Mesendoderm (in vitro differentiated cells): ENCODE measurements around the gene CLDN9.

Experiments used
- DNase-seq: peaks from one replicate; pipeline ENCODE4 v3.0.0; 2013
- H2AK5ac ChIP-seq: 2 replicates; pipeline ENCODE4 v1.6.1; 2013; ENCODE audit warnings: low read length, inconsistent platforms
- H2BK120ac ChIP-seq: 2 replicates; pipeline ENCODE4 v1.6.1; 2013; ENCODE audit warnings: low read depth, mild to moderate bottlenecking, low read length, moderate library complexity, mixed read lengths
- H2BK15ac ChIP-seq: replicated peaks from 2 replicates; pipeline ENCODE4 v1.6.1; 2013; ENCODE audit warnings: low read depth, mild to moderate bottlenecking, moderate library complexity
- H2BK5ac ChIP-seq: 2 replicates; pipeline ENCODE4 v1.6.1; 2013; ENCODE audit warnings: low read length, inconsistent platforms
- H3K18ac ChIP-seq: 2 replicates; pipeline ENCODE4 v1.6.1; 2013; ENCODE audit warnings: mild to moderate bottlenecking, low read length, mixed read lengths
- H3K23ac ChIP-seq: one replicate; pipeline ENCODE4 v1.6.1; 2013; ENCODE audit warnings: low read length
- H3K27ac ChIP-seq: 2 replicates; pipeline ENCODE4 v1.5.1; 2013; ENCODE audit warnings: low read depth, mild to moderate bottlenecking, inconsistent platforms, low read length, moderate library complexity
- H3K27me3 ChIP-seq: 2 replicates; pipeline ENCODE4 v1.6.1; 2013; ENCODE audit warnings: low read length, control low read depth, mild to moderate bottlenecking, inconsistent platforms; ENCODE audit not compliant: insufficient read depth, poor library complexity
- H3K36me3 ChIP-seq: 2 replicates; pipeline ENCODE4 v1.6.1; 2013; ENCODE audit warnings: low read length, inconsistent platforms; ENCODE audit not compliant: control insufficient read depth, insufficient read depth
- H3K4ac ChIP-seq: one replicate; pipeline ENCODE4 v1.6.1; 2013; ENCODE audit warnings: low read depth, mild to moderate bottlenecking, low read length, moderate library complexity
- H3K4me1 ChIP-seq: 2 replicates; pipeline ENCODE4 v1.6.1; 2013; ENCODE audit warnings: low read depth, low read length, inconsistent platforms; ENCODE audit not compliant: control insufficient read depth
- H3K4me2 ChIP-seq: 2 replicates; pipeline ENCODE4 v1.6.1; 2013; ENCODE audit warnings: low read length
- H3K4me3 ChIP-seq: 2 replicates; pipeline ENCODE4 v1.5.1; 2013; ENCODE audit warnings: mild to moderate bottlenecking, low read length
- H3K56ac ChIP-seq: one replicate; pipeline ENCODE4 v1.6.1; 2013; ENCODE audit warnings: low read length
- H3K79me1 ChIP-seq: 2 replicates; pipeline ENCODE4 v1.6.1; 2013; ENCODE audit warnings: low read length, inconsistent platforms
- H3K79me2 ChIP-seq: 2 replicates; pipeline ENCODE4 v1.6.1; 2013; ENCODE audit warnings: mild to moderate bottlenecking, low read length; ENCODE audit not compliant: control insufficient read depth, insufficient read depth
- H3K9ac ChIP-seq: 2 replicates; pipeline ENCODE4 v1.6.1; 2013; ENCODE audit warnings: low read length, inconsistent platforms
- H4K5ac ChIP-seq: one replicate; pipeline ENCODE4 v1.6.1; 2013; ENCODE audit warnings: low read length
- H4K8ac ChIP-seq: one replicate; pipeline ENCODE4 v1.6.1; 2013; ENCODE audit warnings: low read depth, mild to moderate bottlenecking, control low read depth, low read length, moderate library complexity
- WGBS: extraction: QIAGEN DNeasy Blood & Tissue Kit; methylation state at CpG from one replicate; pipeline ENCODE4 v1.1.7; 2013; ENCODE audit warnings: low lambda C conversion rate, missing lambda C conversion rate; ENCODE audit not compliant: insufficient coverage; ENCODE audit errors: extremely low coverage; 5-methylcytosine and 5-hydroxymethylcytosine counted together

The CLDN9 gene

DNA sequence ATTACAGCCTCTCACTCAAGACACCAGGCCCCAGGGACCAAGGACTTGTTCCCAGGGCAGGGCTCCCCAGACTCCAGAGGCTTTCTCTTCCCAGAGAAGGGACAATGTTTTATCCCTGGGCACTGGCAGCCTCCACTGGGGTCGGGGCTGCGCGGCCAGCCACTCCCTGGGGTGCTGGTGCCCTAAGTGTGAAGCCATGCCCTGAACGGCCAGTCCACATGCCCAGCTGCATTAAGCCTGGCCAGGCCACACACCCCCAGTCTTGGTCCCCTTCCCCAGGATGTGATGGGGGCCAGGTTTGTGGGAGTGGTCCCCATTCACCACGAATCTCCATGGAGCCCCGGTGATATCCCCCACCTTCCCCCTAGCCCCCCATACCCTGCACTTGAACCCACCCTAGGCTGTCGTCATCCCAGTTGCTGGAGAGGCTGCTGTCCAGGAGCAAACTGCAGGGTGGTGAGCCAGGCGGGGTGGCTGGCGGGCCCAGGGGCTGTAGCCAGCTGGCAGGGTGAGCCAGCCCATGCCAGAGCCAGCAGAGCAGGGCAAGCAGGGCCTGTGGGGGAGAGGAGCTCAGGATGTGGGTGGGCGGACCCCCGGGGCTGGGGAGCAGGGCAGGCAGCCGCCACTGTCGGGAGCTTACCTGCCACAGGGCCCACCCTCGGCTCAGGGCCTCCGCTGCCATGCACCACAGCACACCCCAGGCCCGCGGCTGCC, 39.0 kb upstream of the CLDN9 start:
- Histone ChIP-seq H4K5ac (no peak overlapping the region), H3K18ac (no peak overlapping the region), H2BK5ac (no peak overlapping the region), H3K4me2 (no peak overlapping the region), H3K23ac (no peak overlapping the region), H3K4me3 (no peak overlapping the region), H2AK5ac (no peak overlapping the region), H3K56ac (no peak overlapping the region), H3K79me2 (peaks cover 8% of the 10 kb centered on the region), H3K36me3 (peaks cover 10% of the 10 kb centered on the region), H2BK15ac (no peak overlapping the region), H3K27ac (no peak overlapping the region), H4K8ac (no peak overlapping the region), H3K79me1 (peaks cover 9% of the 10 kb centered on the region), H3K9ac (no peak overlapping the region), H2BK120ac (no peak overlapping the region), H3K4ac (no peak overlapping the region), H3K27me3 (no peaks in the 10 kb centered on the region), H3K4me1 (no peaks in the 10 kb centered on the region)
- no CpG with 5 or more reads among the region's 17 CpGs for WGBS
- DNase-seq: no peak

DNA sequence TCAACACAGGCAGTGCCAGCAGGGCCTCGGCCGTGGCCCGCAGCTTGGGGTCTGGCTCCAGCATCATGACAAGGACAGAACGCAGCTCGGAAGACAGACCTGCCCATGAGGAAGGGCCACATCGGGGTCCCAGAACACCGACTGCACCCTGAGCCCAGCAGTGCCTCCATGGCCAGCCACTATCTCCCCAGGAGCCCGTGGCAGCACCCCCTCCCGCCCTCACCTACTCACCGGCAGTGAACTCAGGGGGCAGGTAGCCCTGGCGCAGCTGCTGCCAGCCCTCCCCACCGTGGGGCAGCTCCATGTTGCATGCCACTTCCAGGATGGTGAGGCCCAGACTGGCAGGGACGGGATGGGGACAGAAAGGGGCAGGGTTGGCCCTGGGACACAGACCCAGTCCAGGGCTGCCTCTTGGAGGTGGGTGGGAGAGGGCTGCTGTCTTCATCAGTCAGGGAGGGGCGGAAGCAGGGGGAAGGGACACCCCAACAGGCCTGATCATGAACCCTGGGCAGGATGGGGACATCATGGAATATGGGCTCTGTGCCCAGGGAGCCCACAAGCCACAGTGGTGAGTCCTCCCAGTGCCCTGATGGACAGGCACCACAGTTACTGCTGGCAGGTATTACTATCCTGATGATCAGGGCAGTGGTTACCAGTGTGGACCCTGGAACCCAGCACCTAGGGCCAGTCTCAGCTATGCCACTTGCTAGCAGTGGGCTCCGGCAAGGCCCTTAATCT, 38.2 kb upstream of the CLDN9 start:
- Histone ChIP-seq H4K5ac (no peak overlapping the region), H3K27me3 (no peaks in the 10 kb centered on the region), H2BK5ac (no peak overlapping the region), H3K27ac (no peak overlapping the region), H3K4me1 (no peaks in the 10 kb centered on the region), H3K4me2 (no peak overlapping the region), H2AK5ac (no peak overlapping the region), H3K56ac (no peak overlapping the region), H3K36me3 (peaks cover 10% of the 10 kb centered on the region), H3K18ac (no peak overlapping the region), H3K79me1 (peaks cover 12% of the 10 kb centered on the region), H3K4me3 (no peak overlapping the region), H2BK15ac (no peak overlapping the region), H3K23ac (no peak overlapping the region), H4K8ac (no peak overlapping the region), H3K4ac (no peak overlapping the region), H3K9ac (no peak overlapping the region), H2BK120ac (no peak overlapping the region), H3K79me2 (peaks cover 11% of the 10 kb centered on the region)
- no peak for DNase-seq
- WGBS: no CpG with 5 or more reads among the region's 15 CpGs

DNA sequence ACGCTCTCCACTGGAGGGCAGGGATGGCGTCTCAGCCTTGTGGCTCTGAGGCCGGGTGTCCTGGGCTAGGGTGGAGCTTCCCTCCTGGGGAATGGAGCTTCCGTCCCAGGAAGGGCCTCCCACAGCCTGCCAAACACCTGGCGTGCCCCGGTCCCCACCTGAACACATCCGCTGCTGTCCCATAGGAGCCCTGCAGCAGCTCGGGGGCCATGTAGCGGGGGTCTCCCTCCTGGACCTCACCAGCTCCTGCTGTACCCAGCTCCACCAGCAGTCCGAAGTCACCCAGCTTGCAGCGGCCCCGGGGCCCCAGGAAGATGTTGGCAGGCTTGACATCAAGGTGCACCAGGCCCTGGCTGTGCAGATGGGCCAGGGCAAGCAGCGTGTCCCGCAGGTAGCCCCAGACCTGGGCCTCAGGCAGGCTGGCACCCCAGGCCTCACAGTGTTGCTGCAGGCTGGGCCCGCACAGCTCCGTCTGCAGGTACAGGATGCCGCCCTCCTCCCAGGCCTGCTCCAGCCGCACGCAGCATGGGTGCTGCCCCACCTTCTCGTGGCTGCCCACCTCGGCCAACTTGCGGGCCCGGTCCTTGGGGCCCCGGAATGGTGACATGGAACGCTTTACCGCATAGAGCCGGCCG, 37.4 kb upstream of the CLDN9 start:
- no peak for DNase-seq
- Histone ChIP-seq H2BK120ac (no peak overlapping the region), H2BK15ac (no peak overlapping the region), H3K27ac (no peak overlapping the region), H4K5ac (no peak overlapping the region), H3K79me2 (peaks cover 15% of the 10 kb centered on the region), H3K56ac (no peak overlapping the region), H3K36me3 (peaks cover 10% of the 10 kb centered on the region), H3K79me1 (peaks cover 15% of the 10 kb centered on the region), H3K4ac (no peak overlapping the region), H3K4me3 (no peak overlapping the region), H4K8ac (no peak overlapping the region), H3K4me1 (no peaks in the 10 kb centered on the region), H3K27me3 (no peaks in the 10 kb centered on the region), H3K4me2 (no peak overlapping the region), H2BK5ac (no peak overlapping the region), H2AK5ac (no peak overlapping the region), H3K23ac (no peak overlapping the region), H3K18ac (no peak overlapping the region), H3K9ac (no peak overlapping the region)
- no CpG with 5 or more reads among the region's 28 CpGs for WGBS

DNA sequence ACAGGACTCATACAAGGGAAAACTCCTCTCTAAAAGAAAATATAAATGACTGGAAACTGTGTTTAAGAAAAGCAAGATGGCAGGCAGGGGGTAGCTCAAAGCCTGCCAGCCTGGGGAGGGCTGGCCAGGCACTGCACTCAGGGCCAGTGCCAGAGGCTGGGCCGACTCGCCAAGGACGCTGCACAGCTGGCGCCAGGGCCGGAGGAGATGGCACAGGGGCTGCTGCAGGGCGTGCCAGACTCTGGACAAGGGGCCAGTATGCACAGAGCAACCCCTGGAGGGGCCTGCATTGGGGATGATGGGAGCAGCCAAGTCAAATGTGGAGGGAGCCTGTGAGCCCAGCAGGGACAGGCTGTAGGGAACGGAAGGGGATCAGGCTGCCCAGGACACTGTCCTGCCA, 36.5 kb upstream of the CLDN9 start:
- Histone ChIP-seq H3K27me3 (no peaks in the 10 kb centered on the region), H3K4me2 (no peak overlapping the region), H3K4me1 (no peaks in the 10 kb centered on the region), H4K5ac (no peak overlapping the region), H3K9ac (no peak overlapping the region), H4K8ac (no peak overlapping the region), H3K18ac (no peak overlapping the region), H3K79me1 (peaks cover 11% of the 10 kb centered on the region), H3K79me2 (peaks cover 11% of the 10 kb centered on the region), H3K4me3 (no peak overlapping the region), H3K27ac (no peak overlapping the region), H3K36me3 (peaks cover 10% of the 10 kb centered on the region), H3K23ac (no peak overlapping the region), H3K4ac (no peak overlapping the region), H2AK5ac (no peak overlapping the region), H2BK5ac (no peak overlapping the region), H3K56ac (no peak overlapping the region), H2BK15ac (no peak overlapping the region), H2BK120ac (no peak overlapping the region)
- no CpG with 5 or more reads among the region's 7 CpGs for WGBS
- no peak for DNase-seq

DNA sequence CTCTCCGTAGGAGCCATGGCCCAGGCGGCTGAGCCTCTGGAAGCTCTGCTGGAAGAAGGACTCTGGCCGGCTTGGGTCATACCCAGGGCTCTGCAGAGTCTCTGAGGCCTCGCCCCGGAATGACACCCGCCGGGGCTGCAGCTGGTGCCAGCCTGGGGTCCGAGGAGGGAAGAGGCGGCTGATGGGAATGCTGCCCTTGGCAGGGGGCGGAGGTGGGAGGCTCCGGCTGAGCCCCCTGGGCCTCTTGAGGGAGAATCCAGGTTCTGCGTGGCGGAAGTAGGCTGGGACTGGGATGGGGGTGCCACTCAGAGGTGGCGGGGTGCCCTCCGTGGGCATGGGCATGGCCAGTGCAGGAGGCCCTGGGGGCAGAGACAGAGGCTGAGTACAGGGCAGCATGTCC, 36.0 kb upstream of the CLDN9 start:
- H3K4me1 ChIP-seq: no peaks in the 10 kb centered on the region
- no peak overlapping the region for H2BK15ac ChIP-seq
- no peak overlapping the region for H3K4me3 ChIP-seq
- peaks cover 11% of the 10 kb centered on the region for H3K79me1 ChIP-seq
- no CpG with 5 or more reads among the region's 15 CpGs for WGBS
- no peak overlapping the region for H3K4ac ChIP-seq
- no peak overlapping the region for H3K56ac ChIP-seq
- H3K4me2 ChIP-seq: no peak overlapping the region
- no peak overlapping the region for H4K8ac ChIP-seq
- H3K36me3 ChIP-seq: peaks cover 10% of the 10 kb centered on the region
- no peak overlapping the region for H2AK5ac ChIP-seq
- DNase-seq: no peak
- H3K23ac ChIP-seq: no peak overlapping the region
- H3K79me2 ChIP-seq: peaks cover 11% of the 10 kb centered on the region
- H2BK5ac ChIP-seq: no peak overlapping the region
- H3K18ac ChIP-seq: no peak overlapping the region
- H3K27me3 ChIP-seq: no peaks in the 10 kb centered on the region
- H3K9ac ChIP-seq: no peak overlapping the region
- H4K5ac ChIP-seq: no peak overlapping the region
- no peak overlapping the region for H2BK120ac ChIP-seq
- H3K27ac ChIP-seq: no peak overlapping the region
